ENCODE results near the gene ZNF397.

Gene ZNF397

GRCh38 chr18:35296060-35296459, 55.2 kb downstream of the ZNF397 start:
- no peak for DNase-seq (ENCODE audit: low read depth)

- DNase-seq (ENCODE audit: low read depth): no peak
Observed at GRCh38 chr18:35303610-35304009, 62.8 kb downstream of the ZNF397 start.

DNA sequence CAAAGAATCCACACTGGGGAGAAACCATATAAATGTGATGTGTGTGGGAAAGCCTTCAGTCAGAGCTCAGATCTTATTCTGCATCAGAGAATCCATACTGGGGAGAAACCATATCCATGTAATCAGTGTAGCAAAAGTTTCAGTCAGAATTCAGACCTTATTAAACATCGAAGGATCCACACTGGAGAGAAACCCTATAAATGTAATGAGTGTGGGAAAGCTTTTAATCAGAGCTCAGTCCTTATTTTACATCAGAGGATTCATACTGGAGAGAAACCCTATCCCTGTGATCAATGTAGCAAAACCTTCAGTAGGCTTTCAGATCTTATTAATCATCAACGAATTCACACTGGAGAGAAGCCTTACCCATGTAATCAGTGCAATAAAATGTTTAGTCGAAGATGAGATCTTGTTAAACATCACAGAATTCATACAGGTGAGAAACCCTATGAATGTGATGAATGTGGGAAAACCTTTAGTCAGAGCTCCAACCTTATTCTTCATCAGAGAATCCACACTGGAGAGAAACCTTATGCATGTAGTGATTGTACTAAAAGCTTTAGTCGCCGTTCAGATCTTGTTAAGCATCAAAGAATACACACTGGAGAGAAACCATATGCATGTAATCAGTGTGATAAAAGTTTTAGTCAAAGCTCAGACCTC, 65.9 kb downstream of the ZNF397 start:
- no peak for DNase-seq (ENCODE audit: low read depth)

All from stimulated activated CD8-positive, alpha-beta memory T cell treated with anti-CD3 and anti-CD28 coated beads, Interleukin-12 subunit alpha, Interleukin-12 subunit beta, amount 100 ng/mL, for 4 hours (primary cell).